ENCODE data around the gene PAFAH2.
A peak's percentile ranks its signal among the peaks of the same experiment; 100 is the strongest.
"Not testable (repeated sequence)": the region's sequence is repeated elsewhere in the genome, so short reads cannot be mapped to it uniquely, and the experiment has no call there.

The PAFAH2 gene

DNA sequence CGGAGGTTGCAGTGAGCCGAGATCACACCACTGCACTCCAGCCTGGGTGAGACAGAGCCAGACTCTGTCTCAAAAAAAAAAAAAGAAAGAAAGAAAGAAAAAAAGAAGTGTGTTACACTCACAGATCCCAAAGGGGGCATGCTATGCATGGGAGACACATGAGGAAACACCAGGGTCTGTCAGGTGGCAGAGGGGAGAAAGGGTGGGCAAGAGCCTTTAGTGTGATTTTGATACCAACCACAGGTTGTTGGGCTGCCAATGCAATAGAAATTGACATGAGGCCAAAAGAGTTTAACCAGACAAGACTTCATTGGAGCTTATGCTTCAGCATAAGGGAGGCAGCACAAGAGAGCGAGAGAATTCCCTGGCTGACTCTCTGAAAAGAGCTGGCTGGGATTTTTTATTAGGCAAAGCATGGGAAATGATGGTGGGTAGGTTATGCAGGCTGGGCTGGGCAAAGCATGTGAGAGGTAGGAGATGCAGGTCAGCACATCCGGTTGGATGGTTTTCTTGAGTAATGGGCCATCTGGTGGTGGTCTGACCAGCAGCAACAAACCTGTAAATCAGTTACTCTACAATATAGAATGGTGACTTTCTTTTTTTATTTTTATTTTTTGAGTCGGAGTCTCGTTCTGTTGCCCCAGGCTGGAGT is 12.1 kb upstream of the PAFAH2 start:
- DNase-seq, result no peak

DNA sequence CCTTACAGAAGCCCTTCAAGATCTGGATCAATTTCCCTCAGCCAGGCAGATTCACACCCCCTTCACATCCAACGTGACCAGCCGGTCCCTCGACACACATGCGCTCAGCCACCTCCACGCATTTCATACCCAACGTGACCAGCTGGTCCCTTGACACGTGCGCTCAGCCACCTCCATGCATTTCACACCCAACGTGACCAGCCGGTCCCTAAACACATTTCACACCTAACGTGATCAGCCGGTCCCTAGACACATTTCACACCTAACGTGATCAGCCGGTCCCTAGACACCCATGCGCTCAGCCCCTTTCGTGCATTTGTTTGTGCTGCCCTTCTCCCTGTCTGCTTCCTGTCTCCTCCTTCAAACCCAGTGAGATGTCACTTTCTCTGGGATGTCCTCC is 8.8 kb upstream of the PAFAH2 start:
- no peak for DNase-seq

DNA sequence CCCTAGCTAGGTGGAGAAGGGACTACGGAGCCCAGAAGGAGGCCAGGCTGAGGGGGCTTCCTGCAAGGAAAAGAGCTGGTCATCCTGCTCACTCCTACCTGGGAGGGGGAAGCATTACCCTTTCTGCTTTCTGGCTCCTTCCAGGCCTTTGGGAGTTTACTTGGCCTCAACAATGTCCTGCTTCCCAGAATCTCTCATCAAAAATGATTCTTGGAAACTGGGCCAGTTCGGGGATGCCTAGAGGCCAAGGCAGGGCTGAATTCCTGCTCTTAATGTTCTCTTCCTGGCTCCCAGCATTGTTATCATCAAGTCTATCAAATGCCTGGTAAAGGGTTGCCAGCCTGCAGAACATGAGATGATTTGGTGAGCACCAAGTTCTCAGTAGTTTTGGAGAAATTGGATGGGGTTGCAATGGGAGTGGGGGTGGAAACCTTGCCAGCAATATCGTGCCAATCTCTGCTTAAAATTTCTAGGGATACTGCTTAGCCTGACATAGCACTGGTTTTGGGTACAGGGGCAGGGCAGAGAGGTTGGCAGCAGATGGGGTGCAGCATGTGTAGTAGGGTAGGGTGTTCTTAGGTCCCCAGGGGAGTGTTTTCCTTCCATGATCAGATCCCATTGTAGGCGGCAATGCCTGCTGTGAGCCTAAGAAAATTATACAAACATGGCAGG is 7.7 kb upstream of the PAFAH2 start:
- no peak for DNase-seq

DNA sequence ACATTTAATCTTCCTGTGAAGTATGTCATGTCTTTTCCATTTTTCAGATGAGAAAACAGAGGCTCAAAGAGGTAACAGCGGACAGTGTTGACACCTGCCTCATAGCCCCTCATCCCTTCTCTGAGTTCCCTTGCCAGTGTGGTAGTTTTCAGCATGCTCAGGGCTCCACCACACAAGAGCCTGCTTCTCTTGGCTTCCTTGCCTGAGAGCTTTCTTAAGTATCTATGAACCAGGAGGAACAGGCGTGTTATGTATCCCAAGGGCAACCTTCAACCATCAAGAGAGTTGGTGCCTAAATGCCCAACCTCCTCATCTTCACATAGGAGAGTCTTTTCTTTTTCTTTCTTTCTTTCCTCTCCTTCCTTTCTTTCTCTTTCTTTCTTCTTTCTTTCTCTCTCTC is 5.9 kb upstream of the PAFAH2 start:
- no peak for DNase-seq

DNA sequence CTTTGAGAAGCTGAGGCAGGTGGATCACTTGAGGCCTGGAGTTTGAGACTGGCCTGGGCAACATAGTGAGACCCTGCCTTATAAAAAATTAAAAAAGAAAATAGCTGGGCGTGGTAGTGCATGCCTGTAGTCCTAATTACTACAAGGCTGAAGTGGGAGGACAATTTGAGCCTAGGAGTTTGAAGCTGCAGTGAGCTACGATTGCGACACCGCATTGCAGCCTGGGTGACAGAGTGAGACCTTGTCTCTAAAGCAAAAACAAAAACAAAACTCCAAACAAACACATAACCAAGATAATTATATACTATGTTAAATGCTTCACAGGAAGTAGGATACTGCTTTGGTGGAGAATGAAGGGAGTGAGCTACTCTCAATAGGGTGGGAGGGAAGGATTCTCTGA is 5.4 kb upstream of the PAFAH2 start:
- DNase-seq, result no peak

DNA sequence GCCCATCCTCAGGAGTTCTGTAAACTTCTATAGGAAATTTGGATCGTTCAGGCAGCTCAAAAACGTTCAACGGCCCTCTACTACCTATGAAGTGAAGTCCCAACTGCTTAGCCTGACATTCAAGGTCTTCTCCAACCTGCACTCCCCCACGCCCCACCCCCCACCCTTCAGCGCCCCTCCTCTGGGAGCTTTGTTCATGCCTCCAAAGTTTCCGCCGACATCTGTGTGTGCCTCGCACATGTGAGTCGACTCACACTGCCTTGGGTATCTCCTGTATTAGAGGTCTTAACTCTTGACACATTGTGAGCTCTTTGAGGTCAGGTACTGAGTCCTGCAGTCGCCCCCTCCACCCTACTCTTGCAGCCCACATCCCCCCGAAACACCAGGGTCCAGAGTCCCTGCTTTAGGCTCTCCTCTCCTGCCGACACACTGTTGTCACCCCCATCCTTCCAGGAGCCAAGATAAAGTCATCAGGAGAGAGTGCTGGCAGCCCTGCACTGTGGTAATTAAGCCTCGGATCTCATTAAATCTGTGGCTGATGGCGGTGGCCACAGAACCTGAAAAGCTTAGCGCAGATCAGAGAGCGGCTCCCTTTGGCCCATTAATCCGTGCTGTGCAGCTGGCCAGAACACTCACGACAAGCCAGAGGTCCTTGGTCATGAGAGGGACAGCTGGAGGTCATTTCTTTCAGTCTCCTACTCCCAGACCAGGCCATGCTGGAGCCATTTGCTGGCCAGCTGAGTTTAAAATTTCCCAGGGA is 1.4 kb upstream of the PAFAH2 start:
- DNase-seq, result no peak

DNA sequence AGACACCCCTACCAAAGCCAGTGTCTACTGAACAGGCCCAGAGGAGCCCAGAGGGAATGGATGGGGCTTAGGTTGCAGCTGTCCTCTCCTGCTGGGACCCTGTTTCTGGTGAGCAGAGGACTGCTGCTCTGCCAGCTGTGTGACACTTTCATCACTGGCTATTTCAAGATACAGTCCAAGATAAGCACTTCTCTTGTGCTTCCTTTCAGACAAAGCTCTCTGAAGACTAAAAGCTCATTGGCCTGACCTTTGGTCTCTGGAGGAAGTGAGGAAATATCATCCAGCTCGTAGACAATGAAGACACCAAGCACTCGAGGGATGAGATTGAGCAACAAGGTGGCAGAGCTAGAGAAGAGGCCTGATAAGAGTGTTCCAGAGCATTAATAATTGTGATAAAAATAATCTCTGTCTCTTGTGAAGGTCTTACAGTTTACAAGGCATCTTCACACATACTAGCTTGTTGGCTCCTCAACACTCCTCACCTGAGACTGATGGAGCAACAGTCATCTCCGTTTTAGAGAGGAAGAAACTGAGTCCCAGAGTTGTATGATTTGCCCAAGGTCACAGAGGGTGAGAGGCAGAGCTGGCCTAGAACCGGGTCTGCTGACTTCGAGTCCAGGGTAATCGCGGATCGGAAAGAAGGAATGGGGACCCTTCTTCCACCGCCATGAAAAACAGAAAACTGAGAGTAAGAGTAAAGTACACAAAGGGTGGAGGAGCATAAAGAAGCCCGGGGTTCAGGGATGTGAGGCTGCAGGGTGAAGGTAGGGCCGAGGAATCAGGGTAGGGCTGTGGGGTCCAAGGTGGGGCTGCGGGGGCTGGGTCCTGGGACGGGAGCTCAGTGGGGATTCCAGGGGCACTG is 666 bp downstream of the PAFAH2 start:
- peak; percentile 35 for DNase-seq

DNA sequence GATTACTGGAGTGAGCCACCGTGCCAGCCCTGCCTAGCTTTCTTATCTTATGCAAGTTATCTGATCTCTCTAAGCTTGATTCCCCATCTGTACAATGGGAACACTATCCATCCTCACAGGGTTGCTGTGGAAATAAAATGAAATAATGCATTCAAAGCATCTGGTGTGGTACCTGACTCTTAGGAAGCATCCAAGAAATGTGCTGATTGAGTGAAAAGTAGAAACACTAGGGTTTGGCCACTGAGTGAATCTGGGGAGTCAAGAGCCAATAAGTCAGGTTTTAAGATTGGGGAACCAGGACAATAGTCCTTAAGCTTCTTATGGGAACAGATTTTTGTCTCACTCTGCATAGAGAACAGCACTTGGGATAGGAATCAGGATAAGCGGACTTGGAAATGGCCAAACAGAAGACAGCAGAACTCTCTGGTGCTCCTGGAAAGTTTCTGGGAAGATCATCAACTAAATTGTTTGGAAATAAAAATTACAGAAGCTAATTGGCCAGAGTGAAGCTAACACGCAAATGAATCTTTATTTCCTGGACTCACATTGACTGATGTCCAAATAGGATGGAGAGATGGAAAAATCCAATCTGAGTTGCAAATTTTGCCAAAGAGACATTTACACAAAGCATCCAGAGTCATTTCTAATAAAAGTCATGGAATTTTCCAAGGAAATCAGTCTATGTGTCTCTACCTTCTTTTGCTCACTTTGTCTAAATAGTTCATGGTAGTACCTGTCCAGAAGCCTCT is 3.3 kb downstream of the PAFAH2 start:
- no peak for DNase-seq

DNA sequence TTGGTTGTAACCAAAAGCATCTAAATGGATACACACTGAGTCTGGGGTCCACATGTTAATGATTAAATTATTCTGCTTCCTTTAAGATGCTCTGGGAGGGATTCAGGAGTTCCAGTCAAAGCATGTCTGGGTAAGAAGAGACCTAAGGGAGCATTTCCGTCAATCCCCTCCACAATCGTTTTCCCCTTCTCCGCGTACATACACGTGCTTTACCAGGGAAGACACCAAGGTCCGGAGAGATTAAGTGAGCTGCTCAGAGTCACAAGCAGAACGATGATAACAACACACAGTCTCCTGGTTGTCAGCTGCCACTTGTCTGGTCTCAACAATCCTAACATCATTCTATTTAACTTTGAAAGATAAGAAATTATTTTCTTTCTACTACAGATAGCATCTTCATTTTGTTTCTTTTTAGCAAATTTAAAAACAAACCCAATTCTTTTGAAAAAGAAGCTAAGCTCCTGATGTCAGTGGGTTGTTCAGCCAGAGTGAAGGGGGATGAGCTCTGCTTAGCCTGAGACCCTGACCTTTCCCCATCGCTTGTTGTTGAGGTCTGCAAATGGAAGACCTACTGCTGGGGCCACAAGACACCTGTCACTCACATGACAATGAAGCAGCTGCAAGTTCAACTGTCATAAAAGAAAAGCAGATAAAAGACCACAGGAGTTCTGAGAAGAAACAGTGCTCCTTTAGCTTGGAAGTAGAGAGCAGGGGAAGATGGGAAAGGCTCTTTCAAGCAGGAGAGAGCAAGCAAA is 4.5 kb downstream of the PAFAH2 start:
- no peak for DNase-seq

DNA sequence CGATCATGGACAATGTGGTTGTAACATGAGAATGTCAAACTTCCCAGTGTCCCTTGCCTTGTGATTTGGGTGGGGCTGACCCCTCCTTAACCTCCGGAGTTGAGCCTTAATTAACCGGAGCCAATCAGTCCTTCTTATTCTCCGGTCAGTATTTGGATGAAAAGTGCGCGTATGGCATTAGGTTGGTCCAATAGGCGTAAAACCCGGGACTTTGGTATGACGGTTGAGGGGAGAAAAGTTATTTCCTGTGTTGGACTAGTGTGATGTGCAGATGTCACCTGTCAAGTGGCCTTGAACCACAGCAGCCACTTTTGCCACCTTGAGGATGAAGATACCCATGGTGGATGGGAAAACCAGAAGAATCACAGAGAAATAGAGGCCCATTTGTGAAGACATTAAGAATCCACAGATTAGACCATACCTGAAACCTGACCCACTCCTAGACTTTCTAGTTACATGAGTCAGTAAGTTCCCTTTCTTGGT is 5.1 kb downstream of the PAFAH2 start:
- no peak for DNase-seq

DNA sequence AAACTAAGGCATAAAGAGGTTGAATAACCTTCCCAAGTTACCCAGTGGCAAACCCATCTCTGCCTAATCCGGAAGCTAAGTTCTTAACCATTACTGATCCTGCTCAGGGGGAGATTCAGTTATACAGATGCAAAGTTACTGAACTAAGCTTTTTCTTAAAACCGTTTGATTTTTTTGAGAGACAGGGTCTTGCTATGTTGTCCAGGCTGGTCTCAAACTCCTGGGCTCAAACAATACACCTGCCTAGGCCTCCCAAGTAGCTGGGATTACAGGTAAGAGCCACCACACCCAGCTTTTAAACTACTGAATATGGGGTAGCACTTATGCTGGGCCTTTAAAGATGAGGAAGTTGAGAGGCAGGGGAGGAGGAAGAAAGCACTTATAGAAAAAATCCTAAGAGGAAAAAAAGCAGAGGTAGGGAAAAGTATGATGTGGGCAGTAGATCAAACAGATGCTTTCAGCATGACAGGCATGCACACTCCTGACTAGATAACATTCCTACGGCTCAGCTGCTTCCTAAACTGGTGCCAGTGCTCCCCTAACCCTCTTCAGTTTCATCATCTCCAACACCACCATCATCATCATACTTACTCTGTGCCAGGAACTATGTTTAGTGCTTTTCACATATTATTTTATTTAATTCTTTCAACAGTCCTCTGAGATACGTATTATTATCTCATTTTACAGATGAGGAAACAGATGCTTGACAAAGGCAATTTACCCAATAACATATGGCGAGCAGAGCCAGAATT is 5.8 kb downstream of the PAFAH2 start:
- DNase-seq, result no peak

DNA sequence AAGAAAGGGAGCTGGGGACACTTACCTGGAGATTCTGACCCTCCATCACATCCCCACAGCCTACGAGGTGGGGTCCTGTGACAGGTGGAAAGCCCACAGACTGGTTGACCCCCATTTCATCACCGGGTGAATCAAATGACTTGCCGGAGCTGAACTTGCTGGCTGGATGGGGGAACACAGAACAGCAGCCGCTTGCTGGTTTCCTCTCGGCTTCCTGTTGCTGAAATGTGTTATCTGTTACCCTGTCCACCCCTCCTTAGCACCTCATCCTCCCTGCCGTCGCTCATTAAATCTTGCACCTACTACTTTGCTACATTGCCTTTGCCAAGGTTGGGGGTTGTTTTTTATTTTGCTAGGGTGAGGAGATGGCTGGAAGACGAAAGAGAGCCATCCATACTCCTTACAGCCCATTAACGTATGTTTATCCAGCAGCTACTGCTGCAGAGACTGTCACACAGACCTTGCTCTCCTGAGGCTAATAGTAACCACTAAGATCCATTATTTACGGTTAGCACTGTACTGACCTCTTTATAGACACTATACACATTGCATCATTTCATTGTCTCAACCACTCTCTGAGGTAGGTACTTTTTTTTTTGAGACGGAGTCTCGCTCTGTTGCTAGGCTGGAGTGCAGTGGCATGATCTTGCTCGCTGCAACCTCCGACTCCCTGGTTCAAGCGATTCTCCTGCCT is 7.0 kb downstream of the PAFAH2 start:
- DNase-seq, result peak; percentile 59

DNA sequence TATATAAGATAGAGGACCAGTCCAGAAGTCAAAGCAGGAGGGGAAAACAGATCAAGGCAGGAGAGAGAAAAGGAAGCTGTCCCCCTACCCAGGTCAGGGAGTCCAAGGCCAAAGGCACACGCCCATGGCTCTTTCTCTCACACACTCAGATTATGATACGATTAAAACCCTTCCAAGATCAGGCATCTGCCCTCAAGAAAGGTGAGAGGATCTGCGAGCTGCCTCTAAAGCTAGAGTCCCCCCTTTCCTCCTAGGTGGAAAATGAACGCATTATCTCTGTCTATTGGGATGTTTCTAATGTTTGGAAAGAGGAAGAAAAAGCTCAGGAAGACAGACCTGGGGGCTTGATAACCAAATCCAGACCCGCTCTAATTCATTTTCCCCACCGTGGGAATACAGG is 7.6 kb downstream of the PAFAH2 start:
- no peak for DNase-seq

DNA sequence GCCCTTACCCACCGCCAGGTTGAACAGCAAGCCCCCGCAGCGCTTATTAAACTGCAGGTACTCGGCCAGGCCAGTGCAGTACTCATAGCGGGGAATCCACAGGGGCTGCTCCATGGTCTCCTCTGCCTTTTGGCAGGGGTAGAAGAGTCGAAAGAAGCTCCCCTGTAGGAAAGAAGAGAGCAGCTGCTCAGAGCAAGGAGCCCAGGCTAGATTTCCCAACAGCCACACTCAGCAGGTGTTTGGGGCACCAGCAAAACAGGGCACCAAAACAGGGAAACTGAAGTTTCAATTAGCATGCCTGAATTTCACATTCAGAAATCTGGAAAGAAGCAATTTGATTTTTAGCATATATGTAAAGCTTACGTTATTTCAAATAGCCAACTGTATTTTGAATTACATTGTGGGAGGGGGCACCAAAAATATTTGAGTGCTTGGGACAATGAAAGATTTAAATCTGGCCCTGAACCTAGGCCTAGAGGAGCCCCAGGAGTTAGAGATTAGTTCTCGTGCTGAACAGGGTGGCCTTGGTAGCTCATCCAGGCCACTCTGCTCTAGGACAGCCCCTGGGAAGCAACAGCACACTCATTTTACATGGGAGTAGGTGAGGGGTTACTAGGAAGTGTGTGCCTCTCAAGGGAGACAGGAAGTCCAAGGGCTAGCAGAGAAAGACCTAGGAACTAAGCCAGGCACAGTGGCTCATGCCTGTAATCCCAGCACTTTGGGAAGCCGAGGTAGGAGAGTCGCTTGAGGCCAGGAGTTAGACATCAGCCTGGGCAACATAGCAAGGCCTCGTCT is 8.2 kb downstream of the PAFAH2 start:
- DNase-seq, result no peak

DNA sequence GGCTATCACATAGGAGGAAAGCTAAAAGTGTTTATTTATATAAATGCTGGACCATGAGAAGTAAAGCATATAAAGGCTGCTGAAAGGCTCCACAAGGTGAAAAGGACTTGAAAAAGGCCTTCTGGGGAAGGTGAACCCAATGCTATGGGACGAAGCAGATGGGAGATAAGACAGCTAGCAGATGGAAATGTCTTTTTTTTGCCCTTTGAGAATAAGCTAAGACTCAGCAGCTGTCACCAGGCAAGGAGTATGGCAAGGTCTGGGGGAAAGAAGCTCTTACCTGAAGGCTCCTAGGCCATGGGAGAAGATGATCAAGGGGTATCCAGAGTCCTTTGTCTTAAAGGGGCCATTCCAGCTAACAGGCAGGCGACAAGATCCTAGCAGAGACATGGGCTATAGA is 9.9 kb downstream of the PAFAH2 start:
- no peak for DNase-seq

DNA sequence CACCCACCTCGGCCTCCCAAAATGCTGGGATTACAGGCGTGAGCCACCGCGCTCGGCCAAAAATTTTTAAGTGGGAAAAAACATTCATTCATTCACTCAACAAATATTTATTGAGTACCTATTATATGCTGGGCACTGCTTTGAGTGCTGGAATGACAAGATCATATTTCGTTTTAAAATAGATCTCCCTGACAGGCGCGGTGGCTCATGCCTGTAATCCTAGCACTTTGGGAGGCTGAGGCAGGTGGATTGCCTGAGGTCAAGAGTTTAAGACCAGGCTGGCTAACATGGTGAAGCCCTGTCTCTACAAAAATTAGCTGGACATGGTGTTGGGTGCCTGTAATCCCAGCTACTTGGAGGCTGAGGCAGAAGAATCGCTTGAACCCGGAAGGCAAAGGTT is 11.1 kb downstream of the PAFAH2 start:
- DNase-seq, result not testable (repeated sequence)

DNA sequence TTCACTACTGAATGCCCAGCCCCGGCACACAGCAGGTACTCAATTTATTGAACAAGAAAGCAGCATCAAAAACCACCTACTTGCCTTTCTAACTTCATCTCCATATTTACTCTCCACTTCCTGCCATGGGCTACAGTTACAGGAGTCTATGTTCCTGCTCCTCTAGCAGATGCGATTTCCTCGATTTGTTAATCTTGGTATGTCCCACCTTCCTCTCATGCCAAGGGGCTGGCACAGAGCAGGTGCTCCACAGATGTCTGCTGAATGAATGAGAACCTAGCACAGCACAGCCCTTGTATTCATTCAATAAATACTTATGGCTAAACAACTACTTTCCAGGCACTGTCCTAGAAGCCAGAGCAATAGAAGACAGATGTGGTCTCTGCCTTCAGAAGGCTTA is 12.2 kb downstream of the PAFAH2 start:
- no peak for DNase-seq

DNA sequence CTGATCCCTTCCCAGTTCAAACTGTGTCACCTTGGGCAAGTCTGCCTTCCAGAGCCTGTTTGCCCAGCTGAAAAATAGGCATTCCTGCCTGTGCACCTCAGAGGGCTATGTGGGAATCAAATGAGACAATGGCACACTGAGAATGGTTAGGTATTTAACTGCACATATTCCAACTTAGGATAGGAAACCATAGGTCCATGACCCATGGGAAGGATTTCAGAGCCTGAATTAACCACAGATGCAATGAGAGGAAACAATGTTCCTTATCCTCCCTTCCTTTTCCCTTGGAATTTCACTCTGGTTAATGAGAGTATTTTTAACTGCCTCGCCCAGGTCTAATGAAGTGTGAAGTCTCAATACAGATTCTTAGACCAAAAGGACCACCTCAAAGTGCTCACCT is 12.7 kb downstream of the PAFAH2 start:
- DNase-seq, result no peak

DNA sequence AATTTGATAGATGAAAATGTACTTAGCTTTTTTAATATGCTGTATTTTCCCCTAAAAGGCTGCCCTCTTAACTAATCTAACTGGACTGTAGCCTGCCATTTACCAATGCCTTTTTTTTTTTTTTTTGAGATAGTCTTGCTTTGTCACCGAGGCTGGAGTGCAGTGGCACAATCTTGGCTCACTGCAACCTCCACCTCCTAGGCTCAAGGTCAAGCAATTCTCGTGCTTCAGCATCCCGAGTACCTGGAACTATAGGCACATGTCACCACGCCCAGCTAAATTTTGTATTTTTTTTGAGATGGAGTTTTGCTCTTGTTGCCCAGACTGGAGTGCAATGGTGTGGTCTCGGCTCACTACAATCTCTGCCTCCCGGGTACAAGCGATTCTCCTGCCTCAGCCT is 18.7 kb downstream of the PAFAH2 start:
- DNase-seq, result no peak
